ENCODE data around the gene PRR11. TPM values are rescaled to one million over a fixed set of nuclear protein-coding genes. Genes with fewer than 3 reads are reported as not detected.
"Not testable (repeated sequence)": the region's sequence is repeated elsewhere in the genome, so short reads cannot be mapped to it uniquely, and the experiment has no call there.

The PRR11 gene
- total RNA-seq, 1 donor from 2014 or later = 14.9 TPM

DNA sequence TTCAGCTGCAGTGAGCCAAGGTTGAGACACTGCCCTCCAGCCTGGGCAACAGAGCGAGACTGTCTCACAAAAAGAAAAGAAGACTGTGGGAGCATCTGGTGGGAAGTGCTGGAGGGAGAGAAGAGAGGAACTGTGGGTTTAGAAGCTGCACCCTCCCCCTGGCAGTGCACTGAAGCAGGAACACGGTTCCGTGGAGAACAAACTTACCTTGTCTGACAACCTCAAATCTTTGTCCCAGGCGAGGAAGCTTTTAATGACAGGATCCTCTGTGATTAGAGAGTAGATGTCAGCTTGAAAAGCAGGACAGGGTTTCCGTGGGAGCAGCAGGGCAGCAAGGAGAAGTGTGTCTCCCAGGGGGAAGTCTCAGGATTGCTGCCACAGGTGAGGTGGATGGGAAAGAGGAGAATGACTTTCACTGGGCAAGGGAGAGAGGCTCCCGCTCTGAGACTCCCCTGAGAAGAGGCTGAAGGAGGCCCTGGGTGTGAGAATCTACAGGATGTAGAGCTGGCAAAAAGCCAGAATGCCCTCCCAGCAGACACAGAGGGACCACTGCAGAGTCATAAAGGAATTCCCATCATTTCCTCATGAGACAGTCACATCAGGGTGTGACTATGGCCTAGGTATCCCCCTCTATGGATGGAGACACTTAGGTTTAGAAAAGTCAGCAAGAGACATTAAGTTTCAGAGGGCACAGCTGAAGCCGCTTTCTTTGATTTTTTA is 22.9 kb downstream of the PRR11 start:
- Mint-ChIP-seq H3K9me3 (ENCODE audit: unreplicated experiment) (peaks cover 3% of the 10 kb centered on the region), H3K27me3 (ENCODE audit: low read depth, unreplicated experiment) (no peaks in the 10 kb centered on the region), H3K4me1 (ENCODE audit: low read depth, unreplicated experiment) (peaks cover 5% of the 10 kb centered on the region), H3K27ac (ENCODE audit: unreplicated experiment) (no peak overlapping the region), H3K36me3 (ENCODE audit: low read depth, unreplicated experiment) (peaks cover 15% of the 10 kb centered on the region), H3K4me3 (ENCODE audit: unreplicated experiment) (no peak overlapping the region)
- Histone ChIP-seq H3K27me3 (ENCODE audit: insufficient read depth, low read length) (no peaks in the 10 kb centered on the region), H3K9ac (ENCODE audit: low read length) (no peak overlapping the region), H3K36me3 (ENCODE audit: insufficient read depth, low read length) (no peaks in the 10 kb centered on the region), H3K27ac (ENCODE audit: low read depth, low read length) (no peak overlapping the region), H2AFZ (ENCODE audit: low read depth, low read length) (no peak overlapping the region), H3K4me2 (ENCODE audit: low read length) (no peak overlapping the region), H3K79me2 (ENCODE audit: insufficient read depth, low read length) (peaks cover 57% of the 10 kb centered on the region), H4K20me1 (ENCODE audit: insufficient read depth, low read length) (no peaks in the 10 kb centered on the region), H3K4me1 (ENCODE audit: insufficient read depth, low read length) (no peaks in the 10 kb centered on the region), H3K9me3 (ENCODE audit: insufficient read depth, low read depth, low read length) (no peaks in the 10 kb centered on the region), H3K4me3 (ENCODE audit: insufficient read depth, low read depth, low read length) (no peak overlapping the region)
- FAIRE-seq (no peak), DNase-seq (ENCODE audit: low read depth) (no peak)
- TF ChIP-seq EZH2 (IDR thresholded peaks at IDR 0.05; ENCODE audit: insufficient read depth, low read length) (no peak), CTCF (IDR thresholded peaks at IDR 0.05; ENCODE audit: insufficient read depth, low read depth, low read length) (no peak)

DNA sequence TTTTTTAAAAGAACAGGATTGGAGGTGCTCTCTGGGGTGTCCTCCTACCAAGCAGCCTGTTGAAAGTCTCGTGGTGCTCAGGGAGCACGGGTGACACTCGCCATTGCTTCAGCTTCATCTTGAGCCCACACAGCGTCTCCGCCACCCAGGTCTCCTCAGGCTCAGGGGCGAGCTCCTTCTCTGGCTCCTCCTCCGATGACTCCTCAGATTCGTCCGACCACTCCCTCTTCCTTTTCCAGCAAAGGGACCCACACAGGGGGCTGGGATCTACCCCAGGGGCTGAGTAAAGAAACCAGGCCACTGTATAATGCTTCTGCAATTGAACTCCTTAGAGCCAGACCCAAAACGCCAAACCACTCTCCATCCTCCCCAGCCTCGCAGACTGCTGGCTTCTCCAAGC is 24.1 kb downstream of the PRR11 start:
- FAIRE-seq; H3K27ac Mint-ChIP-seq (ENCODE audit: unreplicated experiment); H3K4me2 ChIP-seq (ENCODE audit: low read length); H4K20me1 ChIP-seq (ENCODE audit: insufficient read depth, low read length); H3K36me3 Mint-ChIP-seq (ENCODE audit: low read depth, unreplicated experiment); H3K27me3 Mint-ChIP-seq (ENCODE audit: low read depth, unreplicated experiment); H3K27ac ChIP-seq (ENCODE audit: low read depth, low read length); H3K4me3 Mint-ChIP-seq (ENCODE audit: unreplicated experiment); H3K4me3 ChIP-seq (ENCODE audit: insufficient read depth, low read depth, low read length); H3K27me3 ChIP-seq (ENCODE audit: insufficient read depth, low read length); DNase-seq (ENCODE audit: low read depth); H3K9me3 ChIP-seq (ENCODE audit: insufficient read depth, low read depth, low read length); H2AFZ ChIP-seq (ENCODE audit: low read depth, low read length); H3K4me1 ChIP-seq (ENCODE audit: insufficient read depth, low read length); H3K9ac ChIP-seq (ENCODE audit: low read length); H3K4me1 Mint-ChIP-seq (ENCODE audit: low read depth, unreplicated experiment); H3K9me3 Mint-ChIP-seq (ENCODE audit: unreplicated experiment); H3K36me3 ChIP-seq (ENCODE audit: insufficient read depth, low read length): not testable (repeated sequence)
- peaks cover 47% of the 10 kb centered on the region for H3K79me2 ChIP-seq (ENCODE audit: insufficient read depth, low read length)

DNA sequence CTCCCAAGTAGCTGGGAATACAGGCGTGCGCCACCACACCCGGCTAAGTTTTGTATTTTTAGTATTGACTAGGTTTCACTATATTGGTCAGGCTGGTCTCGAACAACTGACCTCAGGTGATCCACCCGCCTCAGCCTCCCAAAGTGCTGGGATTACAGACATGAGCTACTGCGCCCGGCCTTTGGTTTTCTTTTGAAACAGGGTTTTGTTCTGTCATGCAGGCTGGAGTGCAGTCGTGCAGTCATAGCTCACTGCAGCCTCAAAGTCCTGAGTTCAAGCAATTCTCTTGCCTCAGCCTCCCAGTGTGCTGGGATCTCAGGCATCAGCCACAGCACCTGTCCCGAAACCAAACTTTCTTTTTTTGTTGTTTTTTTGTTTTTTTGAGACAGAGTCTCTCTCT is 25.1 kb downstream of the PRR11 start:
- Histone ChIP-seq H3K4me2 (ENCODE audit: low read length) (no peak overlapping the region), H3K9me3 (ENCODE audit: insufficient read depth, low read depth, low read length) (no peaks in the 10 kb centered on the region), H2AFZ (ENCODE audit: low read depth, low read length) (no peak overlapping the region), H3K9ac (ENCODE audit: low read length) (no peak overlapping the region), H3K4me3 (ENCODE audit: insufficient read depth, low read depth, low read length) (no peak overlapping the region), H3K27ac (ENCODE audit: low read depth, low read length) (no peak overlapping the region), H3K36me3 (ENCODE audit: insufficient read depth, low read length) (peaks cover 3% of the 10 kb centered on the region), H3K4me1 (ENCODE audit: insufficient read depth, low read length) (no peaks in the 10 kb centered on the region), H3K79me2 (ENCODE audit: insufficient read depth, low read length) (peaks cover 38% of the 10 kb centered on the region), H4K20me1 (ENCODE audit: insufficient read depth, low read length) (no peaks in the 10 kb centered on the region), H3K27me3 (ENCODE audit: insufficient read depth, low read length) (no peaks in the 10 kb centered on the region)
- no peak for TF ChIP-seq EZH2 (IDR thresholded peaks at IDR 0.05; ENCODE audit: insufficient read depth, low read length)
- TF ChIP-seq CTCF (IDR thresholded peaks at IDR 0.05; ENCODE audit: insufficient read depth, low read depth, low read length) = no peak
- no peaks in the 10 kb centered on the region for H3K27me3 Mint-ChIP-seq (ENCODE audit: low read depth, unreplicated experiment)
- peaks cover 5% of the 10 kb centered on the region for H3K4me1 Mint-ChIP-seq (ENCODE audit: low read depth, unreplicated experiment)
- H3K9me3 Mint-ChIP-seq (ENCODE audit: unreplicated experiment) = no peaks in the 10 kb centered on the region
- no peak overlapping the region for H3K27ac Mint-ChIP-seq (ENCODE audit: unreplicated experiment)
- no peak overlapping the region for H3K4me3 Mint-ChIP-seq (ENCODE audit: unreplicated experiment)
- DNase-seq (ENCODE audit: low read depth) (no peak), FAIRE-seq (no peak)
- peaks cover 6% of the 10 kb centered on the region for H3K36me3 Mint-ChIP-seq (ENCODE audit: low read depth, unreplicated experiment)

Data from astrocyte (in vitro differentiated cells and primary cell).